Measurements from ENCODE around the gene ZNF621.
"Not testable (repeated sequence)": the region's sequence is repeated elsewhere in the genome, so short reads cannot be mapped to it uniquely, and the experiment has no call there.

Gene ZNF621

DNA sequence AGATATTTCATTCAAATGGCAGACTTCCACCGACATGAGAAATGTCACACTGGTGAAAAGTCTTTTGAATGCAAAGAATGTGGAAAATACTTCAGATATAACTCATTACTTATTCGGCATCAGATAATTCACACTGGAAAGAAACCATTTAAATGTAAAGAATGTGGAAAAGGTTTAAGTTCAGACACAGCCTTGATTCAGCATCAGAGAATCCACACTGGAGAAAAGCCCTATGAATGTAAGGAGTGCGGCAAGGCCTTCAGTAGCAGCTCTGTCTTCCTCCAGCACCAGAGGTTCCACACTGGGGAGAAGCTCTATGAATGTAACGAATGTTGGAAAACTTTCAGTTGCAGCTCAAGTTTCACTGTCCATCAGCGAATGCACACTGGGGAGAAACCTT lies 8.6 kb upstream of the ZNF621 start:
- DNase-seq (ENCODE audit: low spot score in 2 of 2) (no peak), ATAC-seq (ENCODE audit: low read depth) (no peak)
- Mint-ChIP-seq H3K27me3 (no peaks in the 10 kb centered on the region), H3K9me3 (no peaks in the 10 kb centered on the region), H3K4me1 (no peaks in the 10 kb centered on the region), H3K4me3 (no peak overlapping the region), H3K36me3 (peaks cover 20% of the 10 kb centered on the region), H3K27ac (no peak overlapping the region)

DNA sequence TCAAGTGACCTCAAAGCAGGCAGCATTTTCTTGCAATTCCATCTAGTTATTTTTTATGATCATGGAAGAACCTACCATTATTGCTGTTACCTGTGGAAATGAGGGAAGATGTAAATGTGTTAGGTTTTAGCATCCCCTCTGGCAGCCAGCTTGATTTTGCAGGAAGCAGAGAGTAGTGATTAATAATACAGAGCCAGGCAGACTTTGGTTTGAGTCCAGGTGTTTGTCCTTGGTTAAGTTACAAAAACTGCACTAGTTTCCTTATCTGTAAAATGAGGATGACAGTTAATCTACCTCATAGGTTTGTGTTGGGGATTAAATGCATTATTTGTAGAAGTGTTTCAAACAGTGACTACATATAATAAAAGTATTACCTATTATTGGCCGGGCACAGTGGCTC lies 6.7 kb upstream of the ZNF621 start:
- no peak for ATAC-seq (ENCODE audit: low read depth)
- H3K9me3 Mint-ChIP-seq: no peaks in the 10 kb centered on the region
- H3K27me3 Mint-ChIP-seq: no peaks in the 10 kb centered on the region
- H3K4me1 Mint-ChIP-seq: no peaks in the 10 kb centered on the region
- H3K36me3 Mint-ChIP-seq: peaks cover 20% of the 10 kb centered on the region
- no peak overlapping the region for H3K27ac Mint-ChIP-seq
- H3K4me3 Mint-ChIP-seq: no peak overlapping the region
- no peak for DNase-seq (ENCODE audit: low spot score in 2 of 2)

DNA sequence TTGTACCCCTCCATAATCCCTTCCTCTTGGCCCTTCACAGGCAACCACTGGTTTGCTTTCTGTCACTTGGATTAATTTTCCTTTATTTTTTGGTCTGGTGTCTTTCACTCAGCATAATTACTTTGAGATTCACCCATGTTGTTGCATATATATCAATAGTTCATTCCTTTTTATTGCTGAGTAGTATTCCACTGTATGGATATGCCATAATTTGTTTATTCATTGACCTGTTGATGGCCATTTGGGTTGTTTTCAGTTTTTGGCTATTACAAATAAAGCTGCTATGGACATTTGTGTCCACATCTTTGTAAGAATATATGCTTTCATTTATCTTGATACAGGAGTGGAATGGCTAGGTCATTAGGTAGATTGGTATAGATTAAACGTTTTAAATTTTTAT lies 5.9 kb upstream of the ZNF621 start:
- ATAC-seq (ENCODE audit: low read depth): no peak
- no peaks in the 10 kb centered on the region for H3K27me3 Mint-ChIP-seq

DNA sequence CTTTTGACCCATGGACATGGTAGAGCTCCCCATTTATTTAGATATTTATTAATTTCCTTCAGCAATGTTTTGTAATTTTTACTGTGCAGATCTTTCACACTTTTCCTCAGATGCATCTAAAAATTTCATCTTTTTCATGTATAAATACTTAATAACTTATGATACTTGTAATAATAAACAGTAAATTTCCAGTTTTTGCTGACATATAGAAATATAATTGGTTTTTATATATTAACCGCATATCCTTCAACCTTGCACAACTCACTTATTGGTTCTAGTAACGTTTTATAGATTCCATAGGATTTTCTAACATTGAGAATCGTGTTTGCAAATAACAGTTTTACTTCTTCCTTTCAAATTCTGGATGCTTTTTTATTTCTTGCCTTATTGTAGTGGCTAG lies 3.5 kb upstream of the ZNF621 start:
- DNase-seq (ENCODE audit: low spot score in 2 of 2) (no peak), ATAC-seq (ENCODE audit: low read depth) (no peak)
- H3K4me3 Mint-ChIP-seq: no peak overlapping the region
- peaks cover 8% of the 10 kb centered on the region for H3K4me1 Mint-ChIP-seq
- no peaks in the 10 kb centered on the region for H3K27me3 Mint-ChIP-seq
- peaks cover 7% of the 10 kb centered on the region for H3K36me3 Mint-ChIP-seq
- H3K27ac Mint-ChIP-seq: peak overlapping the region; percentile 17
- H3K9me3 Mint-ChIP-seq: no peaks in the 10 kb centered on the region

More for the DNA sequence above, 5.9 kb upstream of the ZNF621 start:
- no peaks in the 10 kb centered on the region for H3K4me1 Mint-ChIP-seq
- peaks cover 18% of the 10 kb centered on the region for H3K36me3 Mint-ChIP-seq
- no peak for DNase-seq (ENCODE audit: low spot score in 2 of 2)
- no peaks in the 10 kb centered on the region for H3K9me3 Mint-ChIP-seq
- H3K27ac Mint-ChIP-seq: no peak overlapping the region
- no peak overlapping the region for H3K4me3 Mint-ChIP-seq

DNA sequence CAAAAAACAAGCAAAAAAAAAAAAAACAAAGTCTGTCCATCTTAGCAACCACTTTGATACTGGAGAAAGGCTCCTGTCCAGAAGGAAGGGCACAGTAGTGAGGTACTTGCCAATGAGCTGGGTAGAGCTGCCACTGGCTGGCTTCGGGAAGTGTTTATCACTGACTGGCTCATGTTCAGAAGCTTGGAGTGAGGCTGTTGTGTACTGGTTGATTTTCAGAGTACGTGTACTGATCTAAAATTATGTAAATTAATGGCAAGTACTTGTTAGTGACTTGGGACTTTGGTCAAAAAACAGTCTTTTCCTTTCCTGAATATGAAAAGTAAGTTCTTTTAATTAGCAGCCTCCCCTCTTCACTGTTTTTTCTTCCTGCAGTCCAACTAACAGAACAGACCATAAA lies 979 bp upstream of the ZNF621 start:
- peaks cover 11% of the 10 kb centered on the region for H3K4me1 Mint-ChIP-seq
- H3K4me3 Mint-ChIP-seq: peak overlapping the region; percentile 85
- H3K9me3 Mint-ChIP-seq: no peaks in the 10 kb centered on the region
- no peak for DNase-seq (ENCODE audit: low spot score in 2 of 2)
- peaks cover 15% of the 10 kb centered on the region for H3K36me3 Mint-ChIP-seq
- H3K27me3 Mint-ChIP-seq: no peaks in the 10 kb centered on the region
- no peak for ATAC-seq (ENCODE audit: low read depth)
- peak overlapping the region; percentile 96 for H3K27ac Mint-ChIP-seq

DNA sequence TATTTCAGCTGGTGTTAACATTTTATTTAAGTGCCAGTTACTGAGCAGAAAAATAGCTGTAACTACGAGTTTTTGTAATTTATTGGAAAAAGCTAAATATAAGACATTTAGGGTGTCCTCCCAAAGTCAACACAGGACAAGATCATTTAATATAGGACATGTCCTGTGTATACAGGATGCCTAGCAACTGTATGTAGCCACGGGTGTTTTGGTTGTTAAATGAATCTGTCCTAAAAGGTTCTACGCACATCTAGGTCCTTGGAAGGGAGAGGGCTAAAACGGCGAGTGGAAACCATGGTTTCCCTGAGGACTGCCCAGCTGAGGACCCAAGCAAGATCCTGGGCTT lies 565 bp upstream of the ZNF621 start:
- peak overlapping the region; percentile 85 for H3K4me3 Mint-ChIP-seq

DNA sequence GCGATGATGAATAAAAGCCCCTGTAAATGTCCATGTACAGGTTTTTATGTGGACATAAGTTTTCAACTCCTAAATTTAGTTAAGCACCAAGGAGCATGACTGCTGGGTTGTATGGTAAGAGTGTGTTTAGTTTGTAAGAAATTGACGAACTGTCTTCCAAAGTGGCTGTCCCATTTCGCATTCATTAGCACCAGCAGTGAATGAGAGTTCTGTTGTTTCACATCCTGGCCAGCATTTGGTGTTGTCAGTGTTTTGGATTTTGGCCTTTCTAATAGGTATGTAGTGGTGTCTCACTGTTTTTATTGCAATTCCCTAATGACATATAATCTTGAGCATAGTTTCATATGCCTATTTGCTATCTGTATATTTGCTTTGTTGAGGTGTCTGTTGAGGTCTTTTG lies 3.7 kb downstream of the ZNF621 start:
- peaks cover 54% of the 10 kb centered on the region for H3K36me3 Mint-ChIP-seq
- ATAC-seq (ENCODE audit: low read depth): no peak
- no peak overlapping the region for H3K4me3 Mint-ChIP-seq
- peaks cover 11% of the 10 kb centered on the region for H3K4me1 Mint-ChIP-seq
- H3K9me3 Mint-ChIP-seq: peaks cover 5% of the 10 kb centered on the region
- DNase-seq (ENCODE audit: low spot score in 2 of 2): no peak
- H3K27me3 Mint-ChIP-seq: no peaks in the 10 kb centered on the region
- H3K27ac Mint-ChIP-seq: no peak overlapping the region

More for the DNA sequence above, 565 bp upstream of the ZNF621 start:
- Mint-ChIP-seq H3K27ac (peak overlapping the region; percentile 96), H3K36me3 (peaks cover 18% of the 10 kb centered on the region), H3K4me1 (peaks cover 11% of the 10 kb centered on the region), H3K27me3 (no peaks in the 10 kb centered on the region), H3K9me3 (no peaks in the 10 kb centered on the region)
- no peak for DNase-seq (ENCODE audit: low spot score in 2 of 2)
- ATAC-seq (ENCODE audit: low read depth): peak; percentile 14

DNA sequence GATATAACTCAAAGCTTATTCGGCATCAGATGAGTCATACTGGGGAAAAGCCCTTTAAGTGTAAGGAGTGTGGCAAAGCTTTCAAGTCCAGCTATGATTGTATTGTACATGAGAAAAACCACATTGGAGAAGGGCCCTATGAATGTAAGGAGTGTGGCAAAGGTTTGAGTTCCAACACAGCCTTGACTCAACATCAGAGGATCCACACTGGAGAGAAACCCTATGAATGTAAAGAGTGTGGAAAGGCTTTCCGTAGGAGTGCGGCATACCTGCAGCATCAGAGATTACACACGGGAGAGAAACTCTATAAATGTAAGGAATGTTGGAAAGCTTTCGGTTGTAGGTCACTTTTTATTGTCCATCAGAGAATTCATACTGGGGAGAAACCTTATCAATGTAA lies 7.5 kb downstream of the ZNF621 start:
- H3K36me3 Mint-ChIP-seq: peaks cover 73% of the 10 kb centered on the region
- H3K4me1 Mint-ChIP-seq: no peaks in the 10 kb centered on the region
- no peaks in the 10 kb centered on the region for H3K27me3 Mint-ChIP-seq

DNA sequence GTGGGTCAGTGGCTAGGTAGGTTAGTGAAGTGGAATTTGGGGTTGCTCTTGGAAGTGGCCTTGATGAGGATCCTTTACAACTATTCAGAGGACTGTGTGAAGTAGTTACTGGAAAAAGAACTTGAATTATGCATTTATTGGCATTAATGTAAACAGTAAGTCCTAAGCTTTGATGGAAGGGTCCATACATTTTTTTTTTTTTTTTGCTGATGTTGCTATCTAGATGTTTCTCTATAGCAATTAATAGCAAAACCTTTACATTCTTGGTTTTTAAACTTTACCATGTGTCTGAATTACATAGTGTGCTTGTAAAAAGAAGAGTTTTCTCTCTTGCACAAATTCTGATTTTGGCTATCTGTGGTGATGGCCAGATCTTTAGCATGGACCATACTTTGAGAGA lies 9.5 kb downstream of the ZNF621 start:
- no peak for ATAC-seq (ENCODE audit: low read depth)
- Mint-ChIP-seq H3K9me3 (peaks cover 8% of the 10 kb centered on the region), H3K27me3 (no peaks in the 10 kb centered on the region), H3K27ac (no peak overlapping the region), H3K4me3 (no peak overlapping the region), H3K4me1 (no peaks in the 10 kb centered on the region), H3K36me3 (peaks cover 75% of the 10 kb centered on the region)
- no peak for DNase-seq (ENCODE audit: low spot score in 2 of 2)

More for the DNA sequence above, 7.5 kb downstream of the ZNF621 start:
- Mint-ChIP-seq H3K4me3 (no peak overlapping the region), H3K9me3 (peaks cover 5% of the 10 kb centered on the region), H3K27ac (no peak overlapping the region)
- DNase-seq (ENCODE audit: low spot score in 2 of 2) (no peak), ATAC-seq (ENCODE audit: low read depth) (no peak)

DNA sequence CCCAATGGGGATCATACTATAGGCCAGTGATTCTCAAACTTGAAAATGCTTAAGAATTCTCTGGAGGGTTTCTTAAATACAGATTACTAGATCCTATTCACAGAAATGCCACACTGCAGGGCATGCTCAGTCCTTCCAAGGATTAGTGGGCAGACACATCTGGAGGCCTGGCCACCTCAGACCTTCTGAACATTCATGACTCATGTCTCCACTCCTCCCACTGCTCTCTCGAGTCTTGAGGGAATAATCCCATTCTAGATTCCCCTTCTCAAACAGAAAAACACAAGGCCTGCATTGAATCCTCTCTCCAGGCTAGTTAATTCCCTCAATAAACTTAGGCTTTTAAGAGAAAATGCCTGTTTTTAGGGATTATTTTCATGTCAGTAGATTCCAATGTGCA lies 22.1 kb downstream of the ZNF621 start:
- peaks cover 11% of the 10 kb centered on the region for H3K36me3 Mint-ChIP-seq
- no peaks in the 10 kb centered on the region for H3K27me3 Mint-ChIP-seq
- ATAC-seq (ENCODE audit: low read depth) (no peak), DNase-seq (ENCODE audit: low spot score in 2 of 2) (no peak)
- no peak overlapping the region for H3K4me3 Mint-ChIP-seq
- no peaks in the 10 kb centered on the region for H3K4me1 Mint-ChIP-seq
- H3K9me3 Mint-ChIP-seq: peaks cover 7% of the 10 kb centered on the region
- no peak overlapping the region for H3K27ac Mint-ChIP-seq

DNA sequence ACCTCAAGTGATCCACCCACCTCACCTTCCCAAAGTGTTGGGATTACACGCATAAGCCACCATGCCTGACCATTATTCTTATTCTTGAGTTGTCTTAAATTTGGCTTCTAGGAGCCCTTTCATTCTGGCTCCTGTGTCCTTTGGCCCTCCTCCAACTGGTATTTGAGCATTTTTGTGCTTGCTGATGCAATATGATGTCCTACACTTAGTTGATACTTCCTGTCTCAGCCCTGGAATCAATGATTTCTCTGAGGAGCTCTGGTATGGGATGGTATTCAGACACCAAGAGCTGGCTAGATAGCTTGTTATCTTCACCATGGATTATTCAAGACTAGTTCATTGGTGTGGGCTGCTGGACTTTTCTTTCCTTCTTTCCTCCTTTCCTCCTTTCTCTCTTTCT lies 25.4 kb downstream of the ZNF621 start:
- Mint-ChIP-seq H3K36me3 (peaks cover 11% of the 10 kb centered on the region), H3K4me1 (no peaks in the 10 kb centered on the region), H3K27ac (no peak overlapping the region), H3K4me3 (no peak overlapping the region), H3K9me3 (peaks cover 7% of the 10 kb centered on the region), H3K27me3 (no peaks in the 10 kb centered on the region)
- ATAC-seq (ENCODE audit: low read depth) (no peak), DNase-seq (ENCODE audit: low spot score in 2 of 2) (no peak)

DNA sequence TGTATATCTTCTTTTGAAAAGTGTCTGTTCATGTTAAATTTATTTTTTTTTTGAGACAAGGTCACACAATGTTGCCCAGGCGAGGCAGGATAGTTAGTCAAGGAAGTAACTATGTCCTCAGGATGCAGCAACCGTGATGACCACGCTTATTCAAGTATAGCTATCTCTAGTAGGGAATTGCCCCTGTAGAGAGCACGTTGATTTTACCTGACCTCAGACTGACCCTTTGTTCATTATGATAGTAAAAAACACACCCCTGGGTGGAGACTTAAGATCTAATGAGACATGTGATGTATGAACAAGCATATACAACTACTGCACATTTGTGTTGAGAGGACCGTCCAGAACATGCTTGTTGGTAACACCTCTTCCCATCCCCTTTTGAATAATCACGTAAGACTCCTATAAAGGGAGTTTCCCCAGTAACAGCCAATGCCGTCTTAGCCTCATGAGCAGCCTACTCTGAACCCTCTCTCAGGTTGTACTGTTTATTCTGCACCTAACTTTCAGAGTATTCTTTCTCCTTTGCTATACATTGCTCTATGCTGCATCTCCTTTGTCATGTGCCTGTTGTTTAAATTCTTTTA lies 32.9 kb downstream of the ZNF621 start:
- ATAC-seq (ENCODE audit: low read depth) (peak; percentile 68), DNase-seq (ENCODE audit: low spot score in 2 of 2) (no peak)
- Mint-ChIP-seq H3K27ac (no peak overlapping the region), H3K4me3 (no peak overlapping the region), H3K27me3 (peaks cover 5% of the 10 kb centered on the region), H3K9me3 (peaks cover 6% of the 10 kb centered on the region), H3K4me1 (peaks cover 5% of the 10 kb centered on the region), H3K36me3 (peaks cover 12% of the 10 kb centered on the region)

DNA sequence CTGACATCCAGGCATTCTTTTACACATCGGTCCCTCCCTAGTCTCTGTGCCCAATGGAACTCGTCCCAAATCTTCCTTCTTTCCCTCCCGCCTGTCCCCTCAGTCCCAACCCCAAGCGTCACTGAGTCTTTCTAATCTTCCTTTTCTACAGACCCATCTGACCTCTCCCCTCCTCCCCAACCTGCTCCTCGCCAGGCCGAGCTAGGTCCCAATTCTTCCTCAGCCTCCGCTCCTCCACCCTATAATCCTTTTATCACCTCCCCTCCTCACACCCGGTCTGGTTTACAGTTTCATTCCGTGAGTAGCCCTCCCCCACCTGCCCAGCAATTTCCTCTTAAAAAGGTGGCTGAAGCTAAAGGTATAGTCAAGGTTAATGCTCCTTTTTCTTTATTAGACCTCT lies 37.7 kb downstream of the ZNF621 start:
- H3K27ac Mint-ChIP-seq; H3K4me1 Mint-ChIP-seq; H3K9me3 Mint-ChIP-seq; H3K27me3 Mint-ChIP-seq; DNase-seq (ENCODE audit: low spot score in 2 of 2); H3K4me3 Mint-ChIP-seq; ATAC-seq (ENCODE audit: low read depth): not testable (repeated sequence)
- peaks cover 20% of the 10 kb centered on the region for H3K36me3 Mint-ChIP-seq

DNA sequence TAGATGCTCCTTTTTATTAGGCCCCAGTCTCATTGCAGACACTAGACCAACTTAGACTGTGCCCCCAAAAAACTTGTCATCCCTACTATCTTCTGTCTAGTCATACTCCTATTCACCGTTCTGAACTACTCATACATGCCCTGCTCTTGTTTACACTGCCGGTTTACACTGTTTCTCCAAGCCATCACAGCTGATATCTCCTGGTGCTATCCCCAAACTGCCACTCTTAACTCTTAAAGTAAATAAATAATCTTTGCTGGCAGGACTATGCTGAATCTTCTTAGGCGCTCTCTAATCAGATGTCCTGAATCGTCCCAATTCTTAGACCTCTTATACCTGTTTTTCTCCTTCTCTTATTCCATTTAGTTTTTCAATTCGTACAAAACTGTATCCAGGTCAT lies 40.9 kb downstream of the ZNF621 start:
- not testable (repeated sequence) for H3K9me3 Mint-ChIP-seq; H3K27ac Mint-ChIP-seq; DNase-seq (ENCODE audit: low spot score in 2 of 2); H3K4me1 Mint-ChIP-seq; H3K4me3 Mint-ChIP-seq; ATAC-seq (ENCODE audit: low read depth); H3K27me3 Mint-ChIP-seq
- H3K36me3 Mint-ChIP-seq: peaks cover 27% of the 10 kb centered on the region

DNA sequence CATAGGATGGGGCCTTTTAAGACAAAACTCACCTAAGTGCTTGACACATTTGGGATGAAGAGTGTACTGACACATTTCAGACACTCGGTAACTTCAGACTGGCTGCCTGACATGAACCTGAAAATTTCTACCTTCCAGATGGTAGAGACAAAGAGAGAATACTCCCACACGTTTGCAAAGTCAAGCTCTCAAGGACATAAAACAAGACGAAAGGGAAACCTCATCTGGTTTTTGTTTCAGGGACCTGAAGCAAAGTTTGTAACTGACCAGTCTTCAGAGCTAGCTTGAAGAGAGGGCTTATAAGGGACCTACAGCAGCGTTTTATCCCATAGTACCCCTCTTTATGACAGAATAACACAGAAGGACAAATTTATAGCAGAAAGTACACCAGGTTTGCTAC lies 41.9 kb downstream of the ZNF621 start:
- no peak overlapping the region for H3K4me3 Mint-ChIP-seq
- H3K27me3 Mint-ChIP-seq: peaks cover 7% of the 10 kb centered on the region
- no peak overlapping the region for H3K27ac Mint-ChIP-seq
- no peaks in the 10 kb centered on the region for H3K4me1 Mint-ChIP-seq
- H3K9me3 Mint-ChIP-seq: peaks cover 7% of the 10 kb centered on the region
- ATAC-seq (ENCODE audit: low read depth): no peak
- peaks cover 24% of the 10 kb centered on the region for H3K36me3 Mint-ChIP-seq
- DNase-seq (ENCODE audit: low spot score in 2 of 2): no peak

Measured in memory B cell (primary cell).